Measurements from ENCODE around the gene ACTA2.

ACTA2 gene

DNA sequence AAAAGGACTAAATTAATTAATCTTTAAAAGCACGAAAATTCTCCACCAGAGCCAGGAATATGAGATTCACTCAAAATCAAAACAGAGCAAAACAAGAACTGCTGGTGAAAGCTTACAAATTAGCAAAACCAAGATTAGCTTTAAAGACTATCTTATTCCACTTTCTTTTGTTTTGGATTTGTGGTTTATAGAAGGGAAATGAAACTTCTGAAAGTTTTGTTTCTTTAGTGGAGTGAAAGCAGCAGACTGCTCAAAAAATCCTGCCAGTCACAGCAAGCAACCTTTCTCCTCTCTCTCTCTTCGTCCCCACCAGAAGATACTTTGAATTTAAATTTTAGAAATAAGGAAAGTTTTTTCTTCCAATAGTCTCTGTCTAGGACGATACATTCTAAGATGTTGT lies 7.8 kb downstream of the ACTA2 start:
- TF ChIP-seq, protein P1, sequence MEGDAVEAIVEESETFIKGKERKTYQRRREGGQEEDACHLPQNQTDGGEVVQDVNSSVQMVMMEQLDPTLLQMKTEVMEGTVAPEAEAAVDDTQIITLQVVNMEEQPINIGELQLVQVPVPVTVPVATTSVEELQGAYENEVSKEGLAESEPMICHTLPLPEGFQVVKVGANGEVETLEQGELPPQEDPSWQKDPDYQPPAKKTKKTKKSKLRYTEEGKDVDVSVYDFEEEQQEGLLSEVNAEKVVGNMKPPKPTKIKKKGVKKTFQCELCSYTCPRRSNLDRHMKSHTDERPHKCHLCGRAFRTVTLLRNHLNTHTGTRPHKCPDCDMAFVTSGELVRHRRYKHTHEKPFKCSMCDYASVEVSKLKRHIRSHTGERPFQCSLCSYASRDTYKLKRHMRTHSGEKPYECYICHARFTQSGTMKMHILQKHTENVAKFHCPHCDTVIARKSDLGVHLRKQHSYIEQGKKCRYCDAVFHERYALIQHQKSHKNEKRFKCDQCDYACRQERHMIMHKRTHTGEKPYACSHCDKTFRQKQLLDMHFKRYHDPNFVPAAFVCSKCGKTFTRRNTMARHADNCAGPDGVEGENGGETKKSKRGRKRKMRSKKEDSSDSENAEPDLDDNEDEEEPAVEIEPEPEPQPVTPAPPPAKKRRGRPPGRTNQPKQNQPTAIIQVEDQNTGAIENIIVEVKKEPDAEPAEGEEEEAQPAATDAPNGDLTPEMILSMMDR (IDR thresholded peaks at IDR 0.05) = no peak
- TF ChIP-seq ZFX (IDR thresholded peaks at IDR 0.05; ENCODE audit: borderline replicate concordance) = no peak

DNA sequence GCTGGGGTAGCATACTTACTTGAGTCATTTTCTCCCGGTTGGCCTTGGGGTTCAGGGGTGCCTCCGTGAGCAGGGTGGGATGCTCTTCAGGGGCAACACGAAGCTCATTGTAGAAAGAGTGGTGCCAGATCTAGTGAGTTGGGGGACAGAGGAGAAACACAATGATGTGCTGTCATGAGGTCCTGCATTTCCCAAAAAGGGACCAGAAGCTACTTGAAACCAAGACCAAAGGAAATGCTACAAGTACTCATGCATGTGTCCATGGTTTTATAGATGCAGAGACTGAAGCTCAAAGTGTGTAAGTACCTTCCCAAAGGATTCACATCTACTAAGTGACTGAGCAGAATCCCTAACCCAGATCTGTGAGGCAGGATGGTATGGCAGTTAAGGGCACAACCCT lies 8.8 kb downstream of the ACTA2 start:
- H3K27ac ChIP-seq = no peak overlapping the region
- TF ChIP-seq, protein P1 (IDR thresholded peaks at IDR 0.05) = no peak
- TF ChIP-seq ZFX (IDR thresholded peaks at IDR 0.05; ENCODE audit: borderline replicate concordance) = no peak

More for the DNA sequence above, 7.8 kb downstream of the ACTA2 start:
- no peak overlapping the region for H3K27ac ChIP-seq

DNA sequence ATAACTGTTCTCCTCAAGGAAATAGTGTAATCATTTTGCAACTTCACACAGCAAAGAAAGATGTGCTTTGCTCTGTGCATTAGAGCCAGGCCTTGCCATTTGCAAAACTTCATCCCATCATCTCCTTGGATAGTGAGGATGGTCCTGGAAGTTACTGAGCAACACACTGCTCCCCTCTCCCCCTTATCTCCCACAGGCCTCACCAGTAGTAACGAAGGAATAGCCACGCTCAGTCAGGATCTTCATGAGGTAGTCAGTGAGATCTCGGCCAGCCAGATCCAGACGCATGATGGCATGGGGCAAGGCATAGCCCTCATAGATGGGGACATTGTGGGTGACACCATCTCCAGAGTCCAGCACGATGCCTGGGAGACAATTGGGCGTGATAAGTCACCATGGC lies 11.5 kb downstream of the ACTA2 start:
- TF ChIP-seq, protein P1 (IDR thresholded peaks at IDR 0.05) = no peak
- TF ChIP-seq ZFX (IDR thresholded peaks at IDR 0.05; ENCODE audit: borderline replicate concordance) = no peak
- no peak overlapping the region for H3K27ac ChIP-seq

GRCh38 chr10:88938938-88939337 lies 13.6 kb downstream of the ACTA2 start:
- H3K27ac ChIP-seq = no peak overlapping the region
- no peak for TF ChIP-seq ZFX (IDR thresholded peaks at IDR 0.05; ENCODE audit: borderline replicate concordance)
- TF ChIP-seq, protein P1 (IDR thresholded peaks at IDR 0.05) = no peak

DNA sequence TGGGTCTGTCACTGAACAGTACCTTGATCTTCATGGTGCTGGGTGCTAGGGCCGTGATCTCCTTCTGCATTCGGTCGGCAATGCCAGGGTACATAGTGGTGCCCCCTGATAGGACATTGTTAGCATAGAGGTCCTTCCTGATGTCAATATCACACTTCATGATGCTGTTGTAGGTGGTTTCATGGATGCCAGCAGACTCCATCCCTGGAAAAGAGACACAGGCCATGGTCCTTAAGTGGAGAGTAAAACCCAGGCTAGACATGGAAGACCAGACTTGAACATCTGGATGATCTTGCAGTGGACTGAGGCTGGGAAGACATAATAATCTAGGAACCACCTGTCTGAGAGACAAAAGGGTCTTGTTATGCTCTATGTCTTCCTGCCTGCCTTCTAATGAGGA lies 14.5 kb downstream of the ACTA2 start:
- no peak for TF ChIP-seq ZFX (IDR thresholded peaks at IDR 0.05; ENCODE audit: borderline replicate concordance)
- TF ChIP-seq, protein P1 (IDR thresholded peaks at IDR 0.05) = no peak
- no peak overlapping the region for H3K27ac ChIP-seq

- no peak overlapping the region for H3K27ac ChIP-seq
- TF ChIP-seq, protein P1 (IDR thresholded peaks at IDR 0.05) = no peak
- TF ChIP-seq ZFX (IDR thresholded peaks at IDR 0.05; ENCODE audit: borderline replicate concordance) = no peak
These were observed 15.9 kb downstream of the ACTA2 start for GRCh38 chr10:88936656-88937055.

GRCh38 chr10:88934900-88935672 lies 17.5 kb downstream of the ACTA2 start:
- H3K27ac ChIP-seq = 0 out of 2 replicates have a peak overlapping the region, but pooled peaks have one; percentile 34
- no peak for TF ChIP-seq ZFX (IDR thresholded peaks at IDR 0.05; ENCODE audit: borderline replicate concordance)
- TF ChIP-seq, protein P1 (IDR thresholded peaks at IDR 0.05) = peak; percentile 90
